NCI-H1694 (cell line): Measurements from ENCODE around the gene KAT7.

Source experiments
- DNase-seq: peaks from one replicate; lab custom pipeline; 2025; lab: John Stamatoyannopoulos, UW

KAT7 gene

DNA sequence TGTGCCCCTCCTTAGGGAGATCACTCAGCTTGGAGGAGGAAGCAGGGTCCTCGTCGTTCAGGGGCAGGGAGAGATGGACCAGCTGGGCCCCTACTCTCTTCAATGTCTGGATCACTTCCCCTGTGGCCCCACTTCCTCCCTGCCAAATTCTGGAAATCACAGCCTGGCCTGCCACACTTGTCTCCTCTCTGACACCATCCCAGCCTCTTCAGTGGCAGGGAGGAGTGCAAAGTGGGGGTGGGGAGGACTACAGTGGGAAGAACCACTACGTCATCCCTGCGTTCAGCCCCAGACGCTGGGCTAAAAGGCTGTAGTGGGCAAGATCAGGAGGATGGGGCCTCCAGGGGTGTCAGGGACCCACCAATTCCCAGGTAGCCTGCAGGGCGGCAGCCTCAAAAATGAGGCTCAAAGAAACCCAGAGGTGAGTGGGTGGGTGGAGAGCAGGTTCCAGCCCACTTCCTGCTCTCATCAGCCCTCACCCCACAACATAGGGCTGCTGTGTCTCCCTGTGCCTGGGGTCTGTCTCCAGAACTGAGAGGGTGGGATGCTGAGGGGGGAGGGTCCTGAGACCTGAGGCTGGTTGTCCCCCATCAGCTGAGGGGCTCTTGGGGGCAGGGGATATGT, 84.4 kb downstream of the KAT7 start:
- no peak for DNase-seq

DNA sequence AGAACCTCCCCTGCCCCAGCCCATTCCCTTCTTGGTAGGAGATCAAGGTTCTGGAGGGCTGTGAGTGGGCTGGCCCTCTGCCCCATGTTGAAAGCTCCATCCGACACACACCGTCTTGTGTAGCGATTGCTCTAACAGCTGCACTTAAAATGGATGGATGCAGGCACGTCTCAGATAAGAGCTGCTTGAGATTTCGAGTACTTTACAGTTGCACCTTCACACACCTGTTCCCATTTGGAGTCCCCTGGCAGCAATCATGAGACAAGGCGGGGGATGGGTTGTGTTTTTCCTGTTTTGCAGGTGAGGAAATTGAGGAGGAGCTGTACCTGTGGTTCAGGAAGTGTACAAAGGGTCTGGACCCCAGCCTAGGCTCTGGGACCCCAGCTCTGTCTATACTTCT, 85.0 kb downstream of the KAT7 start:
- DNase-seq: no peak

DNA sequence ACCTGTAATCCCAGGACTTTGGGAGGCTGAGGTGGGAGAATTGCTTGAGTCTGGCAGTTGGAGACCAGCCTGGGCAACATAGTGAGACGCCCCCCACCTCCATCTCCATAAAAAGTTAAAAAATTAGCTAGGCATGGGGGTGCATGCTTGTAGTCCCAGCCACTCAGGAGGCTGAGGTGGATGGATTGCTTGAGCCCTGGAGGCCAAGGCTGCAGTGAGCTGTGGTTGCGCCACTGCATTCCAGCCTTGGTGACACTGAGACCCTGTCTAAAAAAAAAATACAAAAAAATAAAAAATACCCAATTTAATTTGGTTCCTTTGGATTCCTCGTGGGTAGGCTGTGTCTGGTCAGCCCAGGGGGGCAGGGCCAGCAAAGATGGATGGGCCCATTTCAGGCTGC, 85.4 kb downstream of the KAT7 start:
- no peak for DNase-seq

DNA sequence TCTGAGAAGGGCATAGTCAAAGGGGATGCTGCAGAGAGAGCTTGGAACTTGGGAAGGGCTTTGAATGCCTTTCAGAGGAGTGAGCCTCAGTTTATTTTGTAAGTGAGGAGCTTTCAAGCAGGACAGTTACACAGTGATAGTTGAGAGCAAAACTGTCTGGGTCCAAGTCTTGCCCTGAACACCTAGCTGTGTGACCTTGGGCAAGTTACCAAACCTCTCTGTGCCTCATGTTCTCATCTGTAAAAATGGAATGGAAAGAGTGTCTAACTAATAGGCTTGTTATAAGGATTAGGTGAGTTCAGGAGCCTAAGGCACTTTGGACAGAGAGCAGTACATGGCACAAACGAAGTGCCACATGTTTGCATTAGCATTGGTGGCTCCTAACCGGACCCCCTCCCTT, 86.4 kb downstream of the KAT7 start:
- DNase-seq: no peak

DNA sequence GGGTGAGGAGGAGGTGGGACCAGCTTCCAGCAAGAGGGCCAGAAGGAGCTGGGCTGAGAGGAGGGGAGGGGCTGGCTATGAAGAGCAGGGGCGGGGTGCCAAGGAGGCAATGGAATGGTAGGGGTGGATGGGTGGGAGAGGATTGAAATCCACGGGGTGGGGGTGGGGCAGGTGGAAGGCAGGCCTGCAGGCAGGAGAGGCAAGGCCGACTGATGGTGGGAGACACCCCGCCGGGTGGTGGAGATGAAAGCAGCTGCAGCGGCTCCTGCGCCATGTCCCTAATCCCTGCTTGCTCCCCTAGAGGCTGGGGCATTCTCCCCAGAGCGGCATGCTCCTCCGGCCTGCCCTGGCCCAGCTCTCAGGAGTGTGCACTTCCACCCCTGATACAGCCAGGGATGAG, 87.2 kb downstream of the KAT7 start:
- DNase-seq: no peak

DNA sequence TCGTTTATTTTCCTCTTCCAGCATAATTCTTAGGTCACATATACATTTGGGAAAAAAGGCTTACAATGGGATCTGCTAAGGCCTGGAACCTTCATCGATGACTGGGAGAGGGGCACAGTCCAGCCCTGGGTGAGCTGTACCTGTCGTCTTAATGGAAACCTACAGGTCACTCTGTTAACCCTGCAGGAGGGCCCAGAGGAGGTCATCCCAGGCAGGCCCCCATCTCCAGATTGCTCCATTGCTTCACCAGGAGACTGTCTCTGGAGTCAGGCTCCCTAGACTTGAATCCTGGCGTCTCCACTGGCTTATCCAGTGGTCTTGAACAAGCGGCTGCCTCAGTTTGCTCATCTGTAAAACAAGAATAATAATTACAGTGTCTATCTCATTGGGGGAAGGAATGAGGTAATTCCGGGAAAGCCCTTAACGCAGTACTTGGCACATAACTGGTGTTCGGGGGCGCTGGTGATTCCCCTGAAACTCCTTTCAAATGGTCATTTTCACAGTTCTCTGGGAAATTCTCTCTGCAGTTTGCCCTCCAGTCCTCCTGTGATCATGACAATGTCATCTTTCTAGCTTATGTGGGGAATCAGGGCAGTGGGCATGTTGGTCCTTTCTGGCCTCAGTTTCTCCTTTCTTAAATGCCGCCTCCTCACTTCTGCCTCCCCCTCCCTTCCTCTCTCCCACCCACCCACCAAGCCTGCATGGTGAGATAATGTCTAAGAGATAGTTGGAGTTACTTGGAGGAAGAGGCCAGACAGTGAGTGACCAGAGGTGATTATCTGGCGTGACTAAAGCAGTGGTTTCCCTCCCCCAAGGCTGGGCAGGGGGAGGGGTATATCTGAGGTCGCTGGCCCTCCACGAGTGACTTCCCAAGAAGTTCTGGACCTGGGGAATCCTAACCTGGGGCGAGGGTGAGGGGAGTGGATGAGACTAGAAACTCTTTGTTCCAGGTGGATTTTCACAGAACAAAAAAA, 90.7 kb downstream of the KAT7 start:
- DNase-seq: no peak

DNA sequence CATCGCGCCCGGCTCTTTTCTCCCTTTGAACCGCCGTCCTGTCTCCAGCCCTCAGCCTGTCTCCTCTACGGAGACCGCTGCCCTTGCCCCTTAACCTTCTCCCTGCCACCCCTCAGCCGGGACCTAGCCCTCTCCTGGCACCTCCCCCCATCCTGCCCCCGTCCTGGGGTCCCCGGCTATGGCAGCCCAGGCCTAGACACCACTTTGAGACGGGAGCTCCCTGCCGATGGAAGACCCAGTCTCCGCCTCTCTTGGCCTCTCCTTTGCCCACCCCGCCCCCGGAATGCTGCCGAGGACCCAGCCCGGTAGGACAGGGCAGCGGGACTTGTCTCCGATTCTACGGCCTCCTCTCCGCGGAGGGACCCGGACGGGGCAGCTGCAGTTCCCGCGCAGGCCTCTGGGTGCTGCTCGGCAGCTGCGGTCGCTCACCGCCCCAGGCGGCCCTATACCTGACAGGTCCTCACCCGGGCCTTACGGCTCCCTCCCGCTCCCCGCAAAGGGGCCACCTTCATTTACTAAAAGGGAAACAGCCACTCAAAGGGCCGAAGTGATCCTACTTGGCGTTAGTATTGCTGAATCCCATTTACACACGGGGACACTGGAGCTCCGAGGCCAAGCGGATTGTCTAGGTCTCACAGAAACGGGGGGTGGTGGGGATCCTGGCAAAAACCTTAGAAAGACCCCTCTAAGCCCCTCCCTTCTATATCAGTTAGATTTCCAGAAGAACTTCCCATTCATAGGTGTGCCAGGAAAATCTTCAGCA, 92.0 kb downstream of the KAT7 start:
- DNase-seq: peak; percentile 30

DNA sequence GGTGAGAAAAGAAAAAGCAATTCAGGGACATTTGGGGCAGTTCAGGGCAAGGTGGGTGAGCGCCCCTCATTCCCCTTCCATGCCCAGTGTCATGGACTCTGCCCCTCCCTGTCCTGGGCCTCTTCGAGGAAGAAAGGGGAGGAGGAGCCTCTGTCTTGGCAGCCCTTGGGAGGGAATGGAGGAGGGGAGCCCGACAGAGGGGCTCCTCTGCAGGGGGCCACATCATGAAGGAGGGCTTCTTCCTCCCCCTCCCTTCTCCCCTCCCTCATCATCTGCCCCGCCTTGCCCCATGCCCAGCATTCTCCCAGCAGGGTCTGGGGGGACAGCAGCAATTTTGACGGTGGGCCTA, 92.5 kb downstream of the KAT7 start:
- DNase-seq: no peak

DNA sequence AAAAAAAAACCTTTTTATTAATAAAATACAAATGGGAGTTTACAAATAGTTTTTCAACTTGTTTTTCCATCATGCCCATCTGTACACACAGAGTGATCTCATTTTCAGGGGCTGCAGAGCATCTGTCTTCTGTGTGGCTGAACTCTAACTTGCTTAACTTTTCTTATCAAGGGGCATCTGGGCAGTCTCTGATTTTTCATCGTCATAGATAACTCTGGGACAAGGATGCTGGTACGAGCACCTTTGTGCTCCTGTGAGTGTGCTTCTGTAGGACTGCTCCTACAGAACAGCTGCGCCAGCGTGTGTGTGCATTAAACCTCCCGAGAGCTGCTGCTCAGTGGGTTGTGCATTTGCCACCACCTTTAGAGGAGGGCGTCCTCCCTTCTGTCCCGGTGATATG, 94.0 kb downstream of the KAT7 start:
- no peak for DNase-seq
